T-helper 1 cell (primary cell): Measurements from ENCODE around the gene SLC9A8.
A peak's percentile ranks its signal among the peaks of the same experiment; 100 is the strongest.

ENCODE experiments used
- DNase-seq, 5 donors: peaks; one replicate each; pipeline ENCODE4 v3.0.0-alpha.2; 2012 to 2020

SLC9A8 gene

DNA sequence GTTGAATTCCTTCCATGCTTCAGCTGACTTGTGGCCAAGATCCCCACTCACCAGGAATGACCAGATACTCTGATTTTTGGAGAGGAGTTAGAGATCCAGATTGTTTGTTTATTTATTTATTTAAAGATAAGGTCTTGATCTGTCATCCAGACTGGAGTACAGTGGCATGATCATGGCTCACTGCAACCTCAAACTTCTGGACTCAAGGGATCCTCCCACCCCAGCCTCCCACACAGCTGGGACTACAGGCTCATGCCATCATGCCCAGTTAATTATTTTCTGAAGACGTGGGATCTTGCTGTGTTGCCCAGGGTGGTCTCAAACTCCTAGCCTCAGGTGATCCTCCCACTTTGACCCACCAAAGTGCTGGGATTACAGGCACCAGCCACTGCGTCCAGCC, 106.8 kb downstream of the SLC9A8 start:
- DNase-seq: no peak

DNA sequence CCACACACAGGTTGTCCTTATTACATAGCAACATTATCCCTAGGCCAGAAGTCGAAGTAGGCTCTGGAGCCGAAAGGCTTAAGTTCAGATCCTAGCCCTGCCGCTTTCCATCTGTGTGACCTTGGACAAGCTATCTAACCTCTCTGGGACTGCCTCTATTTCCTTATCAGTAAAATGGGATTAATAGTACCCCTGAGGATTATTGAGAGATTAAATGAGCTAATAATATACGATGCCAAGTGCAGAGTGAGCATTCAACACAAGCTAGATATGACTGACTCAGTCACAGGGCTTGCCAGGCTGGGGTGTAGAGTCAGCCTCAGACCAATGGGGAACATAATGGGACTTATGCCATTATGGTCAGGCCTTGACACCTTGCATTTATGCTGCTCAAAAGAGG, 111.6 kb downstream of the SLC9A8 start:
- DNase-seq: no peak

DNA sequence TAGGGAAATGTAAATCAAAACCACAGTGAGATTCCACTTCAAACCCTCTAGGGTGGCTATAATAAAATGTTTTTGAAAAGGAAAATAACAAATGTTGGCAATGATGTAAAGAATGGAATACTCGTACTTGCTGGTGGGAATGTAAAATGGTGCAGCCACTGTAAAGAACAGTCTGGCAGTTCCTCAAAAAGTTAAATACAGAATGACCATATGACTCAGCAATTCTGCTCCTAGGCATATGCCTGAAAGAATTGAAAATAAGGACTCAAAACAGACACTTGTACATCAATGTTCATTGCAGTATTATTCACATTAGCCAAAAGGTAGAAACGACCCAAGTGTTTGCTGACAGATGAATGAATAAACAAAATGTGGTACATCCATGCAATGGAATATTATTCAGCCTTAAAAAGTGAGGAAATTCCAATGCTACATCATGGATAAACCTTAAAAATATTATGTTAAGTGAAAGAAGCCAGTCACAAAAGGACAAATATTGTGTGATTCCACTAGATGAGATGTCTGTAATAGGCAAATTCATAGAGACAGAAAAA, 113.3 kb downstream of the SLC9A8 start:
- DNase-seq: no peak

DNA sequence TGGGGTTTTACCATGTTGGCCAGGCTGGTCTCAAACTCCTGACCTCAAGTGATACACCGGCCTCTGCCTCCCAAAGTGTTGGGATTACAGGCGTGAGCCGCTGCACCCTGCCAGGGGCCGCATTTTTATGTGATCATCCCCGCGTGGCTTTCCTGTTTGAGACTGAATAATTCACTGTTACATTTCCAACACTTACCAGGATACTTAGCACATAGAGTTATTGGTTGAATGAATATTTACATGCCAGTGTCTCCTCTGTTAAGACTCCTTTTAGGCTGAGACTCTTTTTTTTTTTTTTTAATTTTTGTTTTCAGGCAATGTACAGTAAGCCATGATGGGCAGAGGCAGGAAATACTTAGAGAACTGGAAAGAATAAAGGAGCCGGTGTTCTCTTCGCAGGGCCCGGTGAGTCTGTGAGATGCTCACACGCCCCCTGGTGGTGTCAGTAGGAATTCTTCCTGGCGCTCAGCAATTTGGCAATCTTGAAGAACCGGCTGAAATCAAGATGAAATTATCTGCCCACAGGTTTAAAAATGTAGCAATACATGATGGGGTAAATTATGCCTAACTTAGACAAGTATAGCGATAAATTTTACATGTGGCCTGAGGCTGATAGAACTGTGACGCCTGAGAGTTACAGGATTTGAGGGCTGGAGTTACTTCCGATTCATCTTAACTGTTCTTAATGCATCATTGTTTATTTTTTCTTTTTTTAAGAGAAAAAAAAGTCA, 115.9 kb downstream of the SLC9A8 start:
- peak; percentile 47 to 77 (median 63) for DNase-seq

DNA sequence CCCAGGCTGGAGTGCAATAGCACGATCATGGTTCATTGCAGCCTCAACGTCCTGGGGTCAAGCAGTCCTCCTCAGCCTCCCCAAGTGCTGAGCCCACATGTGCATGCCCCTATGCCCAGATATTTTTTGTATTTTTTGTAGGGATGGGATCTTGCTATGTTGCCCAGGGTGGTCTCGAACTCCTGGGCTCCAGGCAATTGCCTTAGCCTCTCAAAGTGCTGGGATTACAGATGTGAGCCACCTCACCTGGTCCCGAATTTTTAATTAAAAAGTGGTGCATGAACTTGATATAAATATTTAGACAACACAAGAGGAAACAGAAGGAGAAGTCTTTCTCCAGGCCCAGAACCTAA, 116.5 kb downstream of the SLC9A8 start:
- DNase-seq: no peak

DNA sequence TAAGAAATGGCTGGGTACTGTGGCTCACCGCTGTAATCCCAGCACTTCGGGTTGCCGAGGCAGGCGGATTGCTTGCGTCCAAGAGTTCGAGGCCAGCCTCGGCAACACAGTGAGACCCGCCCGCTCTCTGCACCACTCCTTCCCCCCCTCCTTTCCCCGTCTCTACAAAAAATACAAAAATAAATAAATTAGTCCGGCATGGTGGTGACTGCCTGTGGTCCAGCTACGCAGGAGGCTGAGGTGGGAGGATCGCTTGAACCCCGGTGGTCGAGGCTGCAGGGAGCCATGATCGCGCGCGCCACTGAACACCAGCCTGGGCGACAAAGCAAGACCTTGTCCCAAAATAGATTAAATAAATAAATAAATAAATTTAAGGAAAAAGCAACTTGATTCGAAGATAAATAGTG, 123.1 kb downstream of the SLC9A8 start:
- no peak for DNase-seq

DNA sequence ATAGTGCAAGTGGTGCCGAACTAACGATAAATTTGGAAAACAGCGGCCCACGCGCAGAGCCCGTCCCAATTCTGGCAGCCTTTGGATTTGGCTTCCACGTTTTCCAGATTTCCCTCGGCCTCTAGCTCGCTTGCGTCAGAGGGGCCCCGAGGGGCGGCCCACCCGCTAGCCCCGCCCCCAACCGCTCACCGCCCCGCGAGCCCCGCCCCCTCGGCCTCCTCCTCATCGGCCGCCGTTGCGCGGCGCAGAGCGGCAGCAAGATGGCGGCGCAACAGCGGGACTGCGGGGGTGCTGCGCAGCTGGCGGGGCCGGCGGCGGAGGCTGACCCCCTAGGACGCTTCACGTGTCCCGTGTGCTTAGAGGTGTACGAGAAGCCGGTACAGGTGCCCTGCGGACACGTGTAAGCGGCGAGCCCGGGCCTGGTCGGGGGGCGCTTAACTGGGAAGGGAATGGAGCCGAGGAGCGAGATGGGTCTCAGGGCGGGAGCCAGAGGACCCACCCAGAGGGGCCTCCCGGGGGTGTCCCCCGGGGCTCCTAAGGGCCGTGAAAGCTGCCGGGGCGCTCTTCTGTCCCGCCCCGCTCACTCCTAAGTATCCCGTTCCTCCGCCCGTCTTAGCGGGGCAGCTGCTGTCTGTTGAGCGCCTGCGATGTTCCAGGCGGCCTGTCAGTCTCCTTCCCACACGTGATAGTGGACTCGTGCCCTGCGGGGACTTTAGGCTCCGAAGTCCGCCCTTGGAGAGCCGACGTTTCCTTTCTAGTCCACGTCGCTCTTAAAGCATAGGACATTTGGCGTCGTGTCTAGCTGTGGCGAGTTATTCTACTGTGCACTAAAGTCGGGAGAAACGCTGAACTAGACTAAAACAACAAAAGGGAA, 123.8 kb downstream of the SLC9A8 start, which contains the start of gene RNF114:
RNF114 (plus strand) TSS at position 245 of the 874 bp plus-strand sequence; CDS start at position 261, 16 bp downstream.
- peak; percentile 86 to 92 (median 88) for DNase-seq

DNA sequence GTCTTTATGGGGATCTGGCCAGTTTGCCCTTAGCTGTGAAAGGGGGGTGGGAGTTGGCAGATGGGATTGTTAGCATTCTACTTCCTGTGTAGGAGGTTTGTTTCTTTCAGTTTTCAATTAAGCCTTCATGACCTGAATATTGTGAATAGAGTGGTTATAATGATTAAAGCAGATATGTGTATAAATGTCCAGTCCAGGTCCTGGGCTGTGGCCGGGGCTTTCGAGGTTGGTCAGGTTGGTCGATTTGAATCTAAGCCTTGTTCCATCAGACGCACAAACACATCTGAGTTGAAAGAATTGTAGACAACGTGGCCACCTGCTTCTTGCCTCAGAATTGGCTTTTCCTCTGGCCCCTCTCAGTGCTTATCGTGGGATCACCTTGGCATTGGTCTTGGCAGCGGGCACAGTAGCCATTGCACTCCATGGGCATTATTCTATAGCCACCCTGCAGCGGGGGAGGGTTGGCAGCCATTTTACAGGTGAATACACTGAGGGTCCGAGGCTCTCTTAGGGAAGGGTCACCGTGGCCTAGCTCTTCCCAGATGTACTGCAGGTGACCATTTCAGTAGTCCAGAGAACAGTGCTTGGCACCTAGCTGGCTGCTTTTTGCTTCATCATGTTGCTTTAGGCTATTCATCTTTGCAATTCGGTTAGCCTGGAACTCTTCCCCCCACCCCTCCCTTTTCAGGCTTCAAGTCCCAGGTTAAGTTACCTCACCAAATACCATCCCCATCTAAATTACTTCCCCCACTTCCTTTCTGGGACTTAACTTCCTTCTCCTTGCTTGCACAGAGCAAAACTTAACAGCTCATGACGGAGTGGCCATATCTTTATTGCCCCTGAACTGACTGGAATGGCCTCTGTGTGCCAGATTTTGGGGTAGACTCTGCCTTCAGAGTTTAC, 124.7 kb downstream of the SLC9A8 start:
- DNase-seq: no peak

DNA sequence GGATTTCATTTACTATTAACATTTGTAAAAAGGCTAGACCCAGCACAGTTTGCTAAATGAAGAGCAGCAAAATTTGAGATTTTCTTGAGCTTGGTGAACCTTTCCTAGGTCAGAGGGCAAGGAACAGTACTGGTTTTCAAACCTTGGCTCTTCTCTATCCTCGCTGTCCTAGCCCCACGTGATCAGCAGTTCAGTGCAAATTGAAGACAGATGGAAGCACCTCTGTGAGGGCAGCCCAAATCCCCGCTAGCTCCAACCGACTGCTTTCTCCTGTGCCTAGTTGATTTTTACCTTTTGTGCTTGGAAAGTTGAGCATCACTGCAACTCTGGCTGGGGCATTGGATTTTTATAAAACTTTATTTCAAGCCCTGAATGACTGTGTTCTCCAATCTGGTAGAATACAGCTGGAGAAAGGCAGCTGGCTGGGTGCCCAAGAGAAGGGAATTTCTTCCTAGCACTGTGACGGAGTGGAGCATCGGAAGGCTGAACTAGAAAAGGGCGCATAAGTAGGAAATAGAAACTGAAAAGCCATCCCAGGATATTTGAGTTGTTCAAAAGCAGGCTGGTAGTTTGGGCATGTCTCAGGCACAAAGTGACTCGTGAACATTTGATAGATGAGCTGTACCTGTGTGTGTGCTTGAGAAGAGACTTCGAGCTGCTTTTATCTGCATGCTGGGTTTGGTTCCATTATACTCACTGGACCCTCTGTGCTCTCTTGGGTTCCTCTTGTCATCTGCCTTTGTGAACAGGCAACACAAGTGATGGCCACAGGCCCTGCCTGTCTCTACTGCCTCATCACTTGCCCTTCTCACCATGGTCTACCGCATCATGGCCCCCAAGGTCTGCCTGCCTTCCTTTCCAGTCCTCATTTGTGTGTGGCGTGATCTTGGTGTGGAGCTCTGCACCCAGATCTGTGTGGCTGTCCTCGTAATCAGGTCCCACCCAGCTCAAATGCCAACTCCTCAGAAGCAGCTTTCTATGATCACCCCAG, 125.8 kb downstream of the SLC9A8 start:
- DNase-seq: no peak

DNA sequence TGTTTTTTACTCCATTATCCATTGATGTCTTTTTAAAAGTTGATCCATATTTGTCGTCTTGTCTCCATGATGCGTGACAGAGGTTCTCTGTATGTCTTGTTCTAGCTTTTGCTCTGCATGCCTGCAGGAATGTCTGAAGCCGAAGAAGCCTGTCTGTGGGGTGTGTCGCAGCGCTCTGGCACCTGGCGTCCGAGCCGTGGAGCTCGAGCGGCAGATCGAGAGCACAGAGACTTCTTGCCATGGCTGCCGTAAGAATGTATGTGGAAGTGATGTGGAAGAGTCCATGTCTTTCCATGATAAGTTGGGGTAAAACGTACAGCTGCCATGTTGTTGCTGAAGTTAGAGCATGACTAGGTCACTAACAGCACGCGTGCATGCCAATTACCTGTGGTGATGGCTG, 128.8 kb downstream of the SLC9A8 start:
- DNase-seq: no peak
